ENCODE measurements around the gene UNC13A. TPM values are rescaled to one million over a fixed set of nuclear protein-coding genes. Genes with fewer than 3 reads are reported as not detected.

Gene UNC13A
- total RNA-seq, 1 experiment from 2014 or later: 29.0 TPM

- H3K27me3 ChIP-seq (ENCODE audit: insufficient read depth, low read length): no peaks in the 10 kb centered on the region
- ATAC-seq (peak; percentile 63), DNase-seq (ENCODE audit: low read depth, low spot score) (no peak)
- H3K4me3 ChIP-seq (replicated peaks in 1 of 2; ENCODE audit: low read depth in 1 of 2, low read length in 2 of 2): no peak overlapping the region
- peaks cover 16 to 41% of the 10 kb centered on the region in 2 experiments; a peak in 3 of 4 replicates for H3K4me1 ChIP-seq (ENCODE audit: control insufficient read depth in 1 of 2, insufficient read depth in 2 of 2, low read length in 2 of 2)
- H3K27ac ChIP-seq (ENCODE audit: low read depth, low read length): peak overlapping the region; percentile 47; the same call in 1 of the 2 replicates
- peaks cover 8% of the 10 kb centered on the region; the same call in 1 of the 2 replicates for H4K20me1 ChIP-seq (ENCODE audit: insufficient read depth)
- peak overlapping the region; percentile 65 for H3K4me2 ChIP-seq (ENCODE audit: low read length)
- BruUV-seq (replicated peaks): no TSS peak
- no peaks in the 10 kb centered on the region for H3K9me3 ChIP-seq (ENCODE audit: control insufficient read depth in 1 of 2, insufficient read depth in 1 of 2, low read depth in 1 of 2, low read length in 2 of 2)
- H3K9ac ChIP-seq (ENCODE audit: low read length): peak overlapping the region; percentile 33; the same call in 1 of the 2 replicates
- H3K36me3 ChIP-seq (ENCODE audit: control insufficient read depth in 1 of 2, insufficient read depth in 2 of 2, low read length in 2 of 2): peaks cover 14 to 36% of the 10 kb centered on the region in 2 experiments; a peak in 3 of 4 replicates
- ChIA-PET RAD21 (ENCODE audit: low non-redundant PET in 1 of 2, low total read pairs in 2 of 2, uncharacterized antibody in 2 of 2, unreplicated experiment in 2 of 2) (interaction anchor here (0.6 to 1.4 kb wide), 4 partner anchors 69 to 283 kb away, joined by 3 to 6 read pairs (median 4); no protein-coding TSS in a partner anchor), CTCF (interaction anchor here (1.4 to 1.6 kb wide), 4 partner anchors 12 to 190 kb away, joined by 3 to 8 read pairs (median 4); no protein-coding TSS in a partner anchor), POLR2A (interaction anchor here (0.9 to 1.2 kb wide), 4 partner anchors 30 to 283 kb away, joined by 3 to 5 read pairs (median 4); partner anchors contain the start of genes RPL18A and SLC27A1)
- H2AFZ ChIP-seq (ENCODE audit: low read depth, low read length, poor library complexity, severe bottlenecking): no peak overlapping the region
- peaks cover 3% of the 10 kb centered on the region; the same call in 1 of the 2 replicates for H3K79me2 ChIP-seq (ENCODE audit: insufficient read depth, low read length)
- TF ChIP-seq POLR2AphosphoS5 (IDR thresholded peaks at IDR 0.05; ENCODE audit: low read depth, low read length) (no peak), RAD21 (IDR thresholded peaks at IDR 0.05; ENCODE audit: low read depth) (no peak), CTCF (IDR thresholded peaks at IDR 0.05 in 2 of 3, conservative IDR thresholded peaks at IDR 0.05 in 1 of 3; ENCODE audit: borderline replicate concordance in 1 of 3, insufficient read depth in 1 of 3, low read depth in 2 of 3, low read length in 2 of 3) (no peak), FOSL1 (IDR thresholded peaks at IDR 0.05; ENCODE audit: low read depth) (no peak), YY1 (IDR thresholded peaks at IDR 0.05; ENCODE audit: extremely low read depth, insufficient replicate concordance, low read depth, low read length) (no peak), ZBTB33 (IDR thresholded peaks at IDR 0.05; ENCODE audit: extremely low read depth, insufficient replicate concordance, low read length) (no peak)
- H3K9me2 ChIP-seq (ENCODE audit: insufficient read depth): no peaks in the 10 kb centered on the region
- intact Hi-C loops (cut with micrococcal nuclease): loop anchor here (5.0 kb wide), 1 partner anchor 64 kb away; the partner anchor contains the start of gene PGLS
These were observed 112.0 kb downstream of the UNC13A start for GRCh38 chr19:17575871-17576757.

Measured in HCT116 (cell line).